GM23338 (cell line): ENCODE measurements around the gene HSPB2.

ENCODE experiments used
- CREB1 ChIP-seq: fragments of 250-450 bp; sonication (Bioruptor Pico); IDR thresholded peaks from 2 replicates; pipeline ENCODE4 v1.5.0; 2020; ENCODE audit warnings: low read depth, mild to moderate bottlenecking, moderate library complexity
- CTCF ChIP-seq, 2 experiments: fragments of 200-600 bp in 1 of 2; sonication (generic) in 1 of 2; conservative IDR thresholded peaks; 2 replicates each; pipeline versions ENCODE4 v1.5.1 to v1.6.1; 2016 to 2017; ENCODE audit warnings: antibody characterized with exemption in 2 of 2, low read depth in 2 of 2, mild to moderate bottlenecking in 2 of 2, moderate library complexity in 1 of 2
- ETS1 ChIP-seq: IDR thresholded peaks from 2 replicates; pipeline ENCODE4 v1.6.1; 2016; ENCODE audit warnings: antibody characterized with exemption
- EZH2 ChIP-seq: fragments of 200-600 bp; sonication (generic); IDR thresholded peaks from one replicate; pipeline ENCODE4 v1.8.0; 2017; ENCODE audit warnings: antibody characterized with exemption, mild to moderate bottlenecking, low read depth; ENCODE audit not compliant: unreplicated experiment
- EZH2phosphoT487 ChIP-seq: fragments of 200-600 bp; sonication (generic); IDR thresholded peaks from one replicate; pipeline ENCODE4 v1.8.1; 2018; ENCODE audit warnings: antibody characterized with exemption; ENCODE audit not compliant: unreplicated experiment
- JUNB ChIP-seq: IDR thresholded peaks from one replicate; pipeline ENCODE4 v1.6.1; 2016; ENCODE audit warnings: antibody characterized with exemption; ENCODE audit not compliant: unreplicated experiment
- NANOG ChIP-seq: IDR thresholded peaks from 2 replicates; pipeline ENCODE4 v1.6.1; 2016; ENCODE audit warnings: antibody characterized with exemption, borderline replicate concordance
- POLR2AphosphoS5 ChIP-seq: IDR thresholded peaks from 2 replicates; pipeline ENCODE4 v1.6.1; 2016; ENCODE audit warnings: antibody characterized with exemption, low read depth
- REST ChIP-seq: IDR thresholded peaks from one replicate; pipeline ENCODE4 v1.6.1; 2018; ENCODE audit warnings: antibody characterized with exemption; ENCODE audit not compliant: unreplicated experiment
- STAT1 ChIP-seq: IDR thresholded peaks from one replicate; pipeline ENCODE4 v1.6.1; 2016; ENCODE audit warnings: antibody characterized with exemption; ENCODE audit not compliant: unreplicated experiment
- ZNF114 ChIP-seq: fragments of 250-450 bp; sonication (Bioruptor Pico); IDR thresholded peaks from 2 replicates; pipeline ENCODE4 v1.5.0; 2020; ENCODE audit warnings: mild to moderate bottlenecking, moderate library complexity
- ZNF331 ChIP-seq: fragments of 250-450 bp; sonication (Bioruptor Pico); IDR thresholded peaks from 2 replicates; pipeline ENCODE4 v1.5.0; 2020; ENCODE audit warnings: low read depth, mild to moderate bottlenecking, moderate library complexity
- ZNF462 ChIP-seq: fragments of 250-450 bp; sonication (Bioruptor Pico); IDR thresholded peaks from 2 replicates; pipeline ENCODE4 v1.5.0; 2020; ENCODE audit warnings: mild to moderate bottlenecking, moderate library complexity

- TF ChIP-seq CTCF (conservative IDR thresholded peaks at IDR 0.05; ENCODE audit: low read depth in 2 of 2): no peak
- TF ChIP-seq JUNB: no peak
- no peak for TF ChIP-seq STAT1
- no peak for TF ChIP-seq EZH2phosphoT487
- TF ChIP-seq POLR2AphosphoS5: no peak
- no peak for TF ChIP-seq EZH2
- no peak for TF ChIP-seq ETS1
- TF ChIP-seq CREB1: no peak
- TF ChIP-seq REST: no peak
- TF ChIP-seq NANOG: no peak
- TF ChIP-seq ZNF462 (CRISPR knock-in tag): no peak
- no peak for TF ChIP-seq ZNF331
- no peak for TF ChIP-seq ZNF114
Measured at GRCh38 chr11:111934306-111934705, 21.8 kb downstream of the HSPB2 start.
